ENCODE data around the gene NEB.
"Not testable (repeated sequence)": the region's sequence is repeated elsewhere in the genome, so short reads cannot be mapped to it uniquely, and the experiment has no call there.

The NEB gene

GRCh38 chr2:151580697-151581096, 153.6 kb downstream of the NEB start:
- H3K27me3 ChIP-seq (ENCODE audit: control insufficient read depth in 1 of 2, insufficient read depth in 1 of 2, low read length in 2 of 2); H3K9me3 ChIP-seq (ENCODE audit: control insufficient read depth, low read length); H4K91ac ChIP-seq (ENCODE audit: low read length); H3K9ac ChIP-seq (ENCODE audit: low read length); H3K36me3 ChIP-seq (ENCODE audit: control insufficient read depth in 1 of 2, insufficient read depth in 2 of 2, low read depth in 1 of 2, low read length in 2 of 2); H3K79me1 ChIP-seq (replicated peaks; ENCODE audit: low read length, poor library complexity, severe bottlenecking); H3K27ac ChIP-seq (ENCODE audit: low read length, poor library complexity, severe bottlenecking); H3K4me3 ChIP-seq (ENCODE audit: insufficient read depth in 1 of 2, low read depth in 1 of 2, low read length in 2 of 2); DNase-seq; H3K4me1 ChIP-seq (ENCODE audit: control insufficient read depth, insufficient read depth, low read depth, low read length); H2BK5ac ChIP-seq (ENCODE audit: low read depth, low read length, poor library complexity, severe bottlenecking); H3K14ac ChIP-seq (ENCODE audit: low read length in 2 of 2); H2BK15ac ChIP-seq (ENCODE audit: low read depth, poor library complexity, severe bottlenecking); H2AFZ ChIP-seq (ENCODE audit: low read depth, low read length); H2BK12ac ChIP-seq (ENCODE audit: low read length in 2 of 2); H2BK120ac ChIP-seq (ENCODE audit: low read depth, low read length); H4K8ac ChIP-seq (ENCODE audit: low read length); H3K4ac ChIP-seq (ENCODE audit: low read depth in 1 of 2, low read length in 2 of 2); H3K23ac ChIP-seq (ENCODE audit: low read length in 2 of 2); H2AK5ac ChIP-seq (ENCODE audit: low read length, severe bottlenecking); H3K18ac ChIP-seq (ENCODE audit: low read depth in 1 of 2, low read length in 2 of 2); H3K4me2 ChIP-seq (ENCODE audit: low read length, poor library complexity, severe bottlenecking): not testable (repeated sequence)
- no CpG with 5 or more reads among the region's 4 CpGs for WGBS

- H3K36me3 ChIP-seq (ENCODE audit: control insufficient read depth in 1 of 2, insufficient read depth in 2 of 2, low read depth in 1 of 2, low read length in 2 of 2): no peaks in the 10 kb centered on the region
- no peaks in the 10 kb centered on the region for H3K27me3 ChIP-seq (ENCODE audit: control insufficient read depth in 1 of 2, insufficient read depth in 1 of 2, low read length in 2 of 2)
- 85% methylated on average over 5 of the region's 5 CpGs for WGBS
- H2BK15ac ChIP-seq (ENCODE audit: low read depth, poor library complexity, severe bottlenecking): no peak overlapping the region
- H3K14ac ChIP-seq (ENCODE audit: low read length in 2 of 2): no peak overlapping the region
- H3K4me2 ChIP-seq (ENCODE audit: low read length, poor library complexity, severe bottlenecking): no peak overlapping the region
- H3K4ac ChIP-seq (ENCODE audit: low read depth in 1 of 2, low read length in 2 of 2): no peak overlapping the region
- no peak overlapping the region for H2AFZ ChIP-seq (ENCODE audit: low read depth, low read length)
- no peaks in the 10 kb centered on the region for H3K4me1 ChIP-seq (ENCODE audit: control insufficient read depth, insufficient read depth, low read depth, low read length)
- no peak overlapping the region for H3K27ac ChIP-seq (ENCODE audit: low read length, poor library complexity, severe bottlenecking)
- H2BK12ac ChIP-seq (ENCODE audit: low read length in 2 of 2): no peak overlapping the region
- no peak overlapping the region for H3K23ac ChIP-seq (ENCODE audit: low read length in 2 of 2)
- DNase-seq: no peak
- H2BK5ac ChIP-seq (ENCODE audit: low read depth, low read length, poor library complexity, severe bottlenecking): no peak overlapping the region
- no peak overlapping the region for H2BK120ac ChIP-seq (ENCODE audit: low read depth, low read length)
- no peak overlapping the region for H2AK5ac ChIP-seq (ENCODE audit: low read length, severe bottlenecking)
- no peaks in the 10 kb centered on the region for H3K9me3 ChIP-seq (ENCODE audit: control insufficient read depth, low read length)
- no peaks in the 10 kb centered on the region for H3K79me1 ChIP-seq (replicated peaks; ENCODE audit: low read length, poor library complexity, severe bottlenecking)
- H4K8ac ChIP-seq (ENCODE audit: low read length): no peak overlapping the region
- no peak overlapping the region for H4K91ac ChIP-seq (ENCODE audit: low read length)
- H3K18ac ChIP-seq (ENCODE audit: low read depth in 1 of 2, low read length in 2 of 2): no peak overlapping the region
- H3K4me3 ChIP-seq (ENCODE audit: insufficient read depth in 1 of 2, low read depth in 1 of 2, low read length in 2 of 2): no peak overlapping the region
- no peak overlapping the region for H3K9ac ChIP-seq (ENCODE audit: low read length)
These were observed 157.2 kb downstream of the NEB start for GRCh38 chr2:151577116-151577515.

- Histone ChIP-seq H2BK15ac (ENCODE audit: low read depth, poor library complexity, severe bottlenecking) (no peak overlapping the region), H3K18ac (ENCODE audit: low read depth in 1 of 2, low read length in 2 of 2) (no peak overlapping the region), H3K4me2 (ENCODE audit: low read length, poor library complexity, severe bottlenecking) (no peak overlapping the region), H4K91ac (ENCODE audit: low read length) (no peak overlapping the region), H4K8ac (ENCODE audit: low read length) (no peak overlapping the region), H3K36me3 (ENCODE audit: control insufficient read depth in 1 of 2, insufficient read depth in 2 of 2, low read depth in 1 of 2, low read length in 2 of 2) (no peaks in the 10 kb centered on the region), H2BK120ac (ENCODE audit: low read depth, low read length) (no peak overlapping the region), H3K4me1 (ENCODE audit: control insufficient read depth, insufficient read depth, low read depth, low read length) (no peaks in the 10 kb centered on the region), H2AFZ (ENCODE audit: low read depth, low read length) (no peak overlapping the region), H2BK5ac (ENCODE audit: low read depth, low read length, poor library complexity, severe bottlenecking) (no peak overlapping the region), H3K4me3 (ENCODE audit: insufficient read depth in 1 of 2, low read depth in 1 of 2, low read length in 2 of 2) (no peak overlapping the region), H2AK5ac (ENCODE audit: low read length, severe bottlenecking) (no peak overlapping the region), H3K23ac (ENCODE audit: low read length in 2 of 2) (no peak overlapping the region), H2BK12ac (ENCODE audit: low read length in 2 of 2) (no peak overlapping the region), H3K27me3 (ENCODE audit: control insufficient read depth in 1 of 2, insufficient read depth in 1 of 2, low read length in 2 of 2) (no peaks in the 10 kb centered on the region), H3K9me3 (ENCODE audit: control insufficient read depth, low read length) (no peaks in the 10 kb centered on the region), H3K9ac (ENCODE audit: low read length) (no peak overlapping the region), H3K27ac (ENCODE audit: low read length, poor library complexity, severe bottlenecking) (no peak overlapping the region), H3K4ac (ENCODE audit: low read depth in 1 of 2, low read length in 2 of 2) (no peak overlapping the region), H3K14ac (ENCODE audit: low read length in 2 of 2) (no peak overlapping the region), H3K79me1 (replicated peaks; ENCODE audit: low read length, poor library complexity, severe bottlenecking) (no peaks in the 10 kb centered on the region)
- 72% methylated on average over 4 of the region's 4 CpGs for WGBS
- DNase-seq: no peak
These were observed 158.2 kb downstream of the NEB start for GRCh38 chr2:151576080-151576479.

GRCh38 chr2:151575338-151575737, 158.9 kb downstream of the NEB start:
- WGBS: 93% methylated on average over 3 of the region's 5 CpGs
- no peaks in the 10 kb centered on the region for H3K79me1 ChIP-seq (replicated peaks; ENCODE audit: low read length, poor library complexity, severe bottlenecking)
- no peak overlapping the region for H2AFZ ChIP-seq (ENCODE audit: low read depth, low read length)
- no peak overlapping the region for H2BK5ac ChIP-seq (ENCODE audit: low read depth, low read length, poor library complexity, severe bottlenecking)
- H3K9me3 ChIP-seq (ENCODE audit: control insufficient read depth, low read length): no peaks in the 10 kb centered on the region
- no peak overlapping the region for H3K4me3 ChIP-seq (ENCODE audit: insufficient read depth in 1 of 2, low read depth in 1 of 2, low read length in 2 of 2)
- H4K91ac ChIP-seq (ENCODE audit: low read length): no peak overlapping the region
- no peak overlapping the region for H2BK120ac ChIP-seq (ENCODE audit: low read depth, low read length)
- DNase-seq: peak; percentile 5
- no peak overlapping the region for H3K14ac ChIP-seq (ENCODE audit: low read length in 2 of 2)
- H2BK15ac ChIP-seq (ENCODE audit: low read depth, poor library complexity, severe bottlenecking): no peak overlapping the region
- no peak overlapping the region for H4K8ac ChIP-seq (ENCODE audit: low read length)
- no peak overlapping the region for H3K4me2 ChIP-seq (ENCODE audit: low read length, poor library complexity, severe bottlenecking)
- H3K23ac ChIP-seq (ENCODE audit: low read length in 2 of 2): no peak overlapping the region
- no peaks in the 10 kb centered on the region for H3K27me3 ChIP-seq (ENCODE audit: control insufficient read depth in 1 of 2, insufficient read depth in 1 of 2, low read length in 2 of 2)
- H3K36me3 ChIP-seq (ENCODE audit: control insufficient read depth in 1 of 2, insufficient read depth in 2 of 2, low read depth in 1 of 2, low read length in 2 of 2): no peaks in the 10 kb centered on the region
- H3K18ac ChIP-seq (ENCODE audit: low read depth in 1 of 2, low read length in 2 of 2): no peak overlapping the region
- H2BK12ac ChIP-seq (ENCODE audit: low read length in 2 of 2): no peak overlapping the region
- H2AK5ac ChIP-seq (ENCODE audit: low read length, severe bottlenecking): no peak overlapping the region
- no peak overlapping the region for H3K4ac ChIP-seq (ENCODE audit: low read depth in 1 of 2, low read length in 2 of 2)
- H3K4me1 ChIP-seq (ENCODE audit: control insufficient read depth, insufficient read depth, low read depth, low read length): no peaks in the 10 kb centered on the region
- no peak overlapping the region for H3K9ac ChIP-seq (ENCODE audit: low read length)
- no peak overlapping the region for H3K27ac ChIP-seq (ENCODE audit: low read length, poor library complexity, severe bottlenecking)

All from mesenchymal stem cell (in vitro differentiated cells and primary cell).